ENCODE data around the gene RNF39.

RNF39 gene

DNA sequence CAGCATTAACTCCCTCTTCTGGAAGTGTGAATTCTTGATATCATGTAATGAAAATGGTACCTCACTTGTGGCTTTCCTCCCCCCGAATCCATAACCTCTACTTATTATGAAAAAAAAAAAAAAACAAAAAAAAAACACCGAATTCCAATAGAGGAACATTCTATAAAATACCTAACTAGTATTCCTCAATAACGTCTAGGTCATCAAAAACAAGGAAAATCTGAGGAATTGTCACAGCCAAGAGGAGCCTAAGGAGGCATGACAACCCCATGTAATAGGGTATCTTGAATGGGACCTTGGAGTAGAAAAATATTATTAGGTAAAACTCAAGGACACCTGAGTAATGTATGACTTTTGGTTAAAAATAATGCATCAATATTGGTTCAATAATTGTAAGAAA lies 53.4 kb downstream of the RNF39 start:
- DNase-seq (ENCODE audit: insufficient read length) (no peak), FAIRE-seq (no peak)
- no peak for TF ChIP-seq TAF1 (IDR thresholded peaks at IDR 0.05; ENCODE audit: borderline replicate concordance, low read depth, low read length)
- TF ChIP-seq POLR2A (IDR thresholded peaks at IDR 0.05; ENCODE audit: low read depth, low read length) = no peak
- TF ChIP-seq POLR2AphosphoS5 (IDR thresholded peaks at IDR 0.05; ENCODE audit: low read depth, low read length) = no peak

- DNase-seq (ENCODE audit: insufficient read length) (no peak), FAIRE-seq (no peak)
- TF ChIP-seq POLR2AphosphoS5 (IDR thresholded peaks at IDR 0.05; ENCODE audit: low read depth, low read length) = no peak
- no peak for TF ChIP-seq POLR2A (IDR thresholded peaks at IDR 0.05; ENCODE audit: low read depth, low read length)
- no peak for TF ChIP-seq TAF1 (IDR thresholded peaks at IDR 0.05; ENCODE audit: borderline replicate concordance, low read depth, low read length)
These were observed 54.9 kb downstream of the RNF39 start for GRCh38 chr6:30020626-30021025.

Data from GM12892 (cell line).